Measurements from ENCODE around the gene BST2. TPM values are rescaled to one million over a fixed set of nuclear protein-coding genes. Genes with fewer than 3 reads are reported as not detected.

The BST2 gene
- total RNA-seq, result 0.77 and 2.1 TPM in 2 replicates

GRCh38 chr19:17405250-17406045 lies at the start of gene BST2:
TSS of gene BST2 (minus strand) at chr19:17405630. CDS start at chr19:17405575, 55 bp downstream.

DNA sequence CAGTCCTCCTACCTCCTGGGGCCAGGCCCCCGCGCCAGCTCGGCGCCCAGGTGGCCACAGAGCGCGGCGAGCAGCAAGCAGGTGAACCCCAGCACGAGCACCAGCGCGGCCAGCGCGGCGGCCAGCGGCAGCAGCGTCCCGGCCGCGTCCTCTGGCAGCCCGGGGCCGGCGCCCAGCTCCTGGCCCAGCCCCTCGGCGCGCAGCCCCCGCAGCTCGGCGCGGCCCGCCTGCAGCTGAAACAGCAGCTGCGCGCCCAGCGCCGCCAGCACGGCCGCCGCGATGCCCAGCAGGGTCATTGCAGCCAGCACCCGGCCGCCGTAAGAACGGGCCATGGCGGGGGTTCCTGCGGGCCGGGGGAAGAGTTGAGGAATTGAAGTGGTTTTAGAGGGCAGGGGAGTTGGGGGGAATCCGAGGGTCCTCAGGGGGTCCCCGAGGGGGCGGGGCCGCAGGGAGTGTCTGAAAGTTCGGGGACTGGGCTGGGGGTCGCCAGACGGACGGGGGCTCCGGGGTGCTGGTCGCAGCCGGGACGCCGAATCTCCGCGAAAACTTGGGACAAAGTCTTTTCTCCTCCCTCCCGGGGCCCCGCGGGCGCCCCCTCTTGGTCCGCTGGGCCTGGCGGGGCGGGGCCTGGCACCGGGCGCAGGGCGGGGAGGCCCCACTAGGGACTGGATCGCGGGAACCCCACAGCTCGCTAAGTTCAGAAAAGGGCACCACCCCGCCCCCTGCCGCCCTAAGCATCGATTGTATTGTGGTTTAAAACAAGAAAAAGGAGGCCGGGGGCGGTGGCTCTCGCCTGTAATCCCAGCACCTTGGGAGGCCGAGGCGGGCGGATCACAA lies 42.9 kb upstream of the BST2 start, which contains the start of gene TMEM221:
TSS of gene TMEM221 (minus strand) at position 538 of the 837 bp plus-strand sequence. CDS start at position 332, 206 bp downstream.

DNA sequence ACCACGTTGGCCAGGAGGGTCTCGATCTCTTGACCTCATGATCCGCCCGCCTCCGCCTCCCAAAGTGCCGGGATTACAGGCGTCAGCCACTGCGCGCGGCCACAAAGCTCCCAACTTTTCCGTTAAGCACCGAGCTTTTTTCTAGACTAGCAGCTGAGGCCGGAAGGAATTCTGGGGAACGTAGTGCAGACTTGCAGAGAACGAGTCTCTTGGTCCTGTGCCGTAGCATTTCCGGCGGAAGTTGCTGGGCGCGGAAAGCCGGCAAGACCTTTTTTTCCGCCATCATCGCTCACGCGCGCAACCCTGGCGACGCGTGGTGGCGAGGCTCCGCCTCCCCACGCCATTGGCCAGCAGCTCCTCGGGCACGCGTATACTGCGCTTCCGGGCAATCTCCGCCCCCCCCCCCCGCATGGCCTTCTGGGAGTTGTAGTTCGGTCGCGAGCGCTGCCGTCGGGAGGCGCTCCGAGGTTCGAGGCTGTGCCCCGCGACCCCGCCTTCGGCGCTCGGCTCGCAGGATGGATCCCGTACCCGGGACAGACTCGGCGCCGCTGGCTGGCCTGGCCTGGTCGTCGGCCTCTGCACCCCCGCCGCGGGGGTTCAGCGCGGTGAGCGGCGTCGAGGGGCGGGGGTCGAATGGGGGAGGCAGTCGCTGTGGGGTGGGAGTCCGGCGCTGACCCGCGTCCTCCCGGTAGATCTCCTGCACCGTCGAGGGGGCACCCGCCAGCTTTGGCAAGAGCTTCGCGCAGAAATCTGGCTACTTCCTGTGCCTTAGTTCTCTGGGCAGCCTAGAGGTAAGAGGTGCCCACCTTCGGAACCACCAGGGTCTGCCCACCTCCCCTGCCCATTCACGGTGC lies 14.4 kb upstream of the BST2 start, which contains the start of gene MVB12A:
TSS of gene MVB12A (plus strand) at position 427 of the 854 bp plus-strand sequence. CDS start at position 516, 89 bp downstream.

DNA sequence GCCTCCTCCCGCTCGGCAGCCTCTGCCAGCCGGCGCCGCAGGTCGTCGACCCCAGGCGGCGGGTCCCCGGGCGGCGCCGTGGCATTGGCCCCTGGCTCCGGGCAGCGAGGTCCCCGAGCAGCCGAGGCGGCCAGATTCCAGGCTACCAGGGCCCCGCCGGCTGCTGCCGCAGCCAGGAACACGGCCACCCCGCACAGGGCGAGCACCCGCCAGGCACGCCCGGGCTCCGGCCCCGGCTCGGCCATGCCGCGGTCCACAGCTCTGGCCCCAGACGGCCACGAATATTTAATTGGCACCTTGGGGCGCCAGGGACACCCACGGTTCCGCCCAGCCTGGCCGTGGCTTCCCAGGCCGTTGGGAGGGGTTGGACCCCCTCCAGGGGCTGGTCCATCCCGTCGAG lies 11.5 kb downstream of the BST2 start, which contains the start of gene CCDC194:
TSS of gene CCDC194 (minus strand) at position 283 of the 400 bp plus-strand sequence. CDS start at position 245, 38 bp downstream.

DNA sequence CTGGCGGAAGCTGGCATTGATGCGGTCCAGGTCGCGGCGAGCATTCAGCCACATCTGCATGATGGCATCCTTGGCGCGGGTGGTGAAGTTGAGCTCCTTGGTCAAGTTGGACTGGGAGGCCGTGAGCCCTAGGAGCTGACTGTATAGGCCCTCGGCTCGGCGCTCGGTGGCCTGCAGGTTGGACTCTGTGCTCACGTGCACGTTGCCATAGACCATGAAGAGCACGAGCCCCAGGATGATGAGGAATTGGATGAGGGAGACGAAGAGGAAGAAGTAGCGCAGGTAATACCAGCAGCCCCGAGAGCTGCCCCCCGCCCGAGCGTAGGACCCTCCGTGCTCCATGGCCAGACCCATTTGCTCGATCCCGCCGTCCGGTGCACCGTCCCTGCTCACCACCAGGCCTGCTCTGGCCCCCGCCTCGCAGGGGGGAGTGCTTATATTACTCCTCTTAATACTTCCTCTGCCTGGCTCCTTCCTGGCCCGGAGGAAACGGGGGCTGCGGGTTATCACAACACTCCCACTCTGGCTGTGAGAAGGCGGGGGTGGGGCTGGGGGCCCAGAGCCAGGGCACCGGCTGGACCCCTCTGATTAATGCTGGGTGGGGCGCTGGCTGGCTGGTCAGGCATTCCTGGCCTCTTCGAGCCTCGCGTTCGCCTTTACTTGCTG lies 28.4 kb downstream of the BST2 start, which contains the start of gene PLVAP:
TSS of gene PLVAP (minus strand) at position 408 of the 666 bp plus-strand sequence. CDS start at position 354, 54 bp downstream.

Other genes starting within 250 kb of the BST2 start
- gene USE1, start 190.3 kb downstream of the BST2 start, total RNA-seq, result 20.7 and 35.5 TPM in 2 replicates
- gene OCEL1, start 179.4 kb downstream of the BST2 start, total RNA-seq, result 1.8 and 5.0 TPM in 2 replicates
- 48.8 and 51.2 TPM in 2 replicates for gene NR2F6, start 159.7 kb downstream of the BST2 start, total RNA-seq
- under 0.01 TPM in 1 of 2 replicates, not detected in the other for gene USHBP1, start 140.9 kb downstream of the BST2 start, total RNA-seq
- 80.6 and 96.4 TPM in 2 replicates for gene BABAM1, start 138.2 kb downstream of the BST2 start, total RNA-seq
- gene ANKLE1, start 123.7 kb downstream of the BST2 start, total RNA-seq, result 0.44 and 1.00 TPM in 2 replicates
- gene ABHD8, start 102.2 kb downstream of the BST2 start, total RNA-seq, result 10.8 and 20.4 TPM in 2 replicates
- gene MRPL34, start 99.8 kb downstream of the BST2 start, total RNA-seq, result 33.4 and 35.2 TPM in 2 replicates
- gene DDA1, start 96.1 kb downstream of the BST2 start, total RNA-seq, result 16.2 and 25.8 TPM in 2 replicates
- 5.4 and 6.3 TPM in 2 replicates for gene ANO8, start 70.8 kb downstream of the BST2 start, total RNA-seq
- 16.9 and 27.0 TPM in 2 replicates for gene GTPBP3, start 68.1 kb downstream of the BST2 start, total RNA-seq
- 0.22 and 0.50 TPM in 2 replicates for gene PLVAP, start 28.3 kb downstream of the BST2 start, total RNA-seq
- not detected in 2 replicates for gene CCDC194, start 11.4 kb downstream of the BST2 start, total RNA-seq
- gene MVB12A, start 14.4 kb upstream of the BST2 start, total RNA-seq, result 36.7 and 38.1 TPM in 2 replicates
- gene TMEM221, start 43.0 kb upstream of the BST2 start, total RNA-seq, result 0.25 TPM in 1 of 2 replicates, not detected in the other
- gene NXNL1, start 55.3 kb upstream of the BST2 start, total RNA-seq, result not detected in 2 replicates
- 15.6 and 41.9 TPM in 2 replicates for gene SLC27A1, start 64.9 kb upstream of the BST2 start, total RNA-seq
- 38.1 and 64.4 TPM in 2 replicates for gene PGLS, start 106.0 kb upstream of the BST2 start, total RNA-seq
- gene COLGALT1, start 150.0 kb upstream of the BST2 start, total RNA-seq, result 102 and 118 TPM in 2 replicates